Measurements from ENCODE around the gene ONECUT2.

Gene ONECUT2

DNA sequence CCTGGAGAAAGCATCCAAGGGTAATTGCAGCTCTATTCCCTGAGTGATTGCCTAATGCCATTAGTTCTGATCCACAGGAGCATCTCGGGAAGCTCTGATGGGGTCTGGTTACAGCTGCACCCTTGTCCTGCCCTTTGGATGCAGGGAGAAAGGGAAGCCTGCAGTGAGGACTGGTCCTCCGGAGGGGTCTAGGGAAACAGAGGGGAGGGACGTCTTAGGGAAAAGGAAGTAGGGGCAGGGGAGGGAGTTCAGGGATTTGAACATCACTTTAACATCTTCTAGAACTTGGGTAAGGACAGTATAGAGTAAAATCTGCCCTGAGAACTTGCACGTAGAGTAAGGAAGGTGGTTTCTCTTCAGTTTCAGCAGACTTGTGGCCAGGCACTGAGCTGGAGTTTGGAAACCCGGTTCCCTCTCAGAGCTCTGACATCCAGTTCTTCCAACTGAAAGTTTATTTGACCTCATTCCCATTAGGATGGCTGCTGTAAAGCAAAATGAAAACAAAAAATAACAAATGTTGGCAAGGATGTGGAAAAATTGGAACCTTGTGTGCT, 20.5 kb downstream of the ONECUT2 start:
- Histone ChIP-seq H3F3A (ENCODE audit: low read depth) (no peaks in the 10 kb centered on the region), H3K36me3 (ENCODE audit: insufficient read depth, low read length) (no peaks in the 10 kb centered on the region), H4K20me1 (ENCODE audit: insufficient read depth, low read length, poor library complexity, severe bottlenecking) (no peaks in the 10 kb centered on the region), H3K4me3 (ENCODE audit: low read length, poor library complexity, severe bottlenecking) (no peak overlapping the region), H3K9me3 (ENCODE audit: insufficient read depth, low read depth, low read length) (no peaks in the 10 kb centered on the region), H3K27me3 (ENCODE audit: insufficient read depth, low read length, poor library complexity, severe bottlenecking) (no peaks in the 10 kb centered on the region), H3K4me2 (ENCODE audit: low read depth, low read length, poor library complexity, severe bottlenecking) (no peak overlapping the region), H2AFZ (ENCODE audit: low read length) (no peak overlapping the region), H3K79me2 (ENCODE audit: insufficient read depth, low read length) (no peaks in the 10 kb centered on the region), H3K9ac (ENCODE audit: low read depth, low read length, poor library complexity, severe bottlenecking) (no peak overlapping the region), H3K4me1 (ENCODE audit: insufficient read depth, low read length, poor library complexity, severe bottlenecking) (no peaks in the 10 kb centered on the region), H3K9me2 (replicated peaks; ENCODE audit: low read depth, low read length) (no peaks in the 10 kb centered on the region)
- TF ChIP-seq, protein P1, sequence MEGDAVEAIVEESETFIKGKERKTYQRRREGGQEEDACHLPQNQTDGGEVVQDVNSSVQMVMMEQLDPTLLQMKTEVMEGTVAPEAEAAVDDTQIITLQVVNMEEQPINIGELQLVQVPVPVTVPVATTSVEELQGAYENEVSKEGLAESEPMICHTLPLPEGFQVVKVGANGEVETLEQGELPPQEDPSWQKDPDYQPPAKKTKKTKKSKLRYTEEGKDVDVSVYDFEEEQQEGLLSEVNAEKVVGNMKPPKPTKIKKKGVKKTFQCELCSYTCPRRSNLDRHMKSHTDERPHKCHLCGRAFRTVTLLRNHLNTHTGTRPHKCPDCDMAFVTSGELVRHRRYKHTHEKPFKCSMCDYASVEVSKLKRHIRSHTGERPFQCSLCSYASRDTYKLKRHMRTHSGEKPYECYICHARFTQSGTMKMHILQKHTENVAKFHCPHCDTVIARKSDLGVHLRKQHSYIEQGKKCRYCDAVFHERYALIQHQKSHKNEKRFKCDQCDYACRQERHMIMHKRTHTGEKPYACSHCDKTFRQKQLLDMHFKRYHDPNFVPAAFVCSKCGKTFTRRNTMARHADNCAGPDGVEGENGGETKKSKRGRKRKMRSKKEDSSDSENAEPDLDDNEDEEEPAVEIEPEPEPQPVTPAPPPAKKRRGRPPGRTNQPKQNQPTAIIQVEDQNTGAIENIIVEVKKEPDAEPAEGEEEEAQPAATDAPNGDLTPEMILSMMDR (conservative IDR thresholded peaks at IDR 0.05; ENCODE audit: low read length), result no peak
- no peak for TF ChIP-seq EZH2phosphoT487 (IDR thresholded peaks at IDR 0.05; ENCODE audit: borderline replicate concordance)

DNA sequence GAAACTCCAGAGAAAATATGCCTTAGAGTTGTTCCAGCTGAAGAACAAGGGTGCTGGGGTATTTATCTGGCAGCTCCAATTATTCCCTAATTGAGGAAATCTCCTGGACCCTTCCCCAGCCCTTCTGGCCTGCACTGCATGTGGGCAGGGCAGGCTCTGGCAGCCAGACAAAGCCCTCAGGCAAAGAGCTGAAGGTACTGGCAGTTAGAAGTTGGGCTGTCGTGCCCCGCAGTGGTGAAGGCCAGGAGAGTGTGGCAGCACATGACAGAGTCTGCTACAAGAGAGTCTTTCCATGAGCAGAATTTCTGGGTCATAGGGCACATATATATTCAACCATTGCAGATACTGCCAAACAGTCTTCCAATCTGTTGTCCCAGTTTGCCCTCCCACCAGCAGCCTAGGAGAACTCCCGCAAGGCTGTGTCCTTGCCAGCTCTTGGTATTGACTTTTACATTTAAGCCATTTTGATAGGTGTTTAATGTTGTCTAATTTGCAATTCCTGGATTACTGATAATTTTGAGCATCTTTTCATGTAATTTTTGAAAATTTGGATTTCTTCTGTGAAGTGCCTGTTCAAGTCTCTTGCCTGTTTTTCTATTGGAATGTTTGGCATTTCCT, 26.6 kb downstream of the ONECUT2 start:
- Histone ChIP-seq H3K9ac (ENCODE audit: low read depth, low read length, poor library complexity, severe bottlenecking) (no peak overlapping the region), H3K4me2 (ENCODE audit: low read depth, low read length, poor library complexity, severe bottlenecking) (no peak overlapping the region), H3K36me3 (ENCODE audit: insufficient read depth, low read length) (no peaks in the 10 kb centered on the region), H3F3A (ENCODE audit: low read depth) (no peaks in the 10 kb centered on the region), H3K9me3 (ENCODE audit: insufficient read depth, low read depth, low read length) (no peaks in the 10 kb centered on the region), H4K20me1 (ENCODE audit: insufficient read depth, low read length, poor library complexity, severe bottlenecking) (no peaks in the 10 kb centered on the region), H3K4me3 (ENCODE audit: low read length, poor library complexity, severe bottlenecking) (no peak overlapping the region), H3K4me1 (ENCODE audit: insufficient read depth, low read length, poor library complexity, severe bottlenecking) (no peaks in the 10 kb centered on the region), H3K9me2 (replicated peaks; ENCODE audit: low read depth, low read length) (no peaks in the 10 kb centered on the region), H2AFZ (ENCODE audit: low read length) (no peak overlapping the region), H3K79me2 (ENCODE audit: insufficient read depth, low read length) (no peaks in the 10 kb centered on the region), H3K27me3 (ENCODE audit: insufficient read depth, low read length, poor library complexity, severe bottlenecking) (no peaks in the 10 kb centered on the region)
- TF ChIP-seq, protein P1 (conservative IDR thresholded peaks at IDR 0.05; ENCODE audit: low read length), result no peak
- no peak for TF ChIP-seq EZH2phosphoT487 (IDR thresholded peaks at IDR 0.05; ENCODE audit: borderline replicate concordance)

GRCh38 chr18:57466307-57466706, 31.1 kb downstream of the ONECUT2 start:
- Histone ChIP-seq H3K36me3 (ENCODE audit: insufficient read depth, low read length) (no peaks in the 10 kb centered on the region), H3K9me3 (ENCODE audit: insufficient read depth, low read depth, low read length) (no peaks in the 10 kb centered on the region), H3K79me2 (ENCODE audit: insufficient read depth, low read length) (no peaks in the 10 kb centered on the region), H3K4me2 (ENCODE audit: low read depth, low read length, poor library complexity, severe bottlenecking) (no peak overlapping the region), H2AFZ (ENCODE audit: low read length) (no peak overlapping the region), H3K4me1 (ENCODE audit: insufficient read depth, low read length, poor library complexity, severe bottlenecking) (no peaks in the 10 kb centered on the region), H3K4me3 (ENCODE audit: low read length, poor library complexity, severe bottlenecking) (no peak overlapping the region), H3K9me2 (replicated peaks; ENCODE audit: low read depth, low read length) (no peaks in the 10 kb centered on the region), H3K27me3 (ENCODE audit: insufficient read depth, low read length, poor library complexity, severe bottlenecking) (no peaks in the 10 kb centered on the region), H3K9ac (ENCODE audit: low read depth, low read length, poor library complexity, severe bottlenecking) (no peak overlapping the region), H4K20me1 (ENCODE audit: insufficient read depth, low read length, poor library complexity, severe bottlenecking) (no peaks in the 10 kb centered on the region), H3F3A (ENCODE audit: low read depth) (no peaks in the 10 kb centered on the region)
- TF ChIP-seq, protein P1 (conservative IDR thresholded peaks at IDR 0.05; ENCODE audit: low read length), result no peak
- TF ChIP-seq EZH2phosphoT487 (IDR thresholded peaks at IDR 0.05; ENCODE audit: borderline replicate concordance), result no peak
